RPMI7951 (cell line): ENCODE results near the gene AKAP1. TPM values are rescaled to one million over a fixed set of nuclear protein-coding genes. Genes with fewer than 3 reads are reported as not detected.

Source experiments
- DNase-seq: peaks from one replicate; pipeline ENCODE4 v3.0.0-alpha.2; 2012; ENCODE audit warnings: low read depth
- total RNA-seq: library from RNA; depleted of rRNA; stranded (reverse); fragments of >200 nt; shearing (Covaris generic); gene quantifications from 2 replicates; pipeline ENCODE4 v1.2.3, GENCODE V29; 2014; rRNA removed

Gene AKAP1
- total RNA-seq, 1 experiment from 2014 or later: 8.3 TPM

DNA sequence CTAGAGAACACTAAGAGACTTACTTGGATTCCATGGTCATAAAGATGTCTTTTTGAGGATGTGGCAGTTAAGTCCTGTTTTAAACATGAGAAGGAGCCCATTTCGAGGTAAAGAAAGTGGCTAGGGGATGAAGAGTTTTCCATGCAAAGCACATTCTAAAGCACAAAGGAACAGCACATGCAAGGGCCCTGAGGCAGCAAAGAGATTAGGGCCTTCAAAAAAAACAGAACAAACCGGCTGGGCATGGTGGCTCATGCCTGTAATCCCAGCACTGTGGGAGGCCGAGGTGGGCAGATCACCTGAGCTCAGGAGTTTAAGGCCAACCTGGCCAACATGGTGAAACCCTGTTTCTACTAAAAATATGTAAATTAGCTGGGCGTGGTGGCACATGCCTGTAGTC, 79.8 kb downstream of the AKAP1 start:
- no peak for DNase-seq

DNA sequence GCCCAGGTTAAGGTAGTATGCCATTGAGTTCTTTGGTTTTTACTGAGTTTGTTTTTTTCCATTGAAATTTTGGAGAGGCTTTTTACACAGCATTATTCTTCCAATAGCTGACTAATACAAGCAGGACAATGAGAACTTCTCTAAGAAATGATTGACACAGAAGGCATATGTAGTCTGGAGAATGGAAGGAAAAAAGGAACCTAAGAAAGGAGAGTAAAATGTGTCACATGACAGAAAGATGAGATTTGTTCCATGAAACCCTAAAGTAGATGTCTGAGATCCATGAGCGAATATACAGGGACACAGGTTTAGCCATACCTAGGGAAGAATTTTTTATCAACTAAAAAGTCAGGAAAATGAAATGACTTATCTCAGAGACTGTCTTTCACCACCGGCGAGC, 80.7 kb downstream of the AKAP1 start:
- no peak for DNase-seq

GRCh38 chr17:57166803-57167202, 81.8 kb downstream of the AKAP1 start:
- DNase-seq: no peak

DNA sequence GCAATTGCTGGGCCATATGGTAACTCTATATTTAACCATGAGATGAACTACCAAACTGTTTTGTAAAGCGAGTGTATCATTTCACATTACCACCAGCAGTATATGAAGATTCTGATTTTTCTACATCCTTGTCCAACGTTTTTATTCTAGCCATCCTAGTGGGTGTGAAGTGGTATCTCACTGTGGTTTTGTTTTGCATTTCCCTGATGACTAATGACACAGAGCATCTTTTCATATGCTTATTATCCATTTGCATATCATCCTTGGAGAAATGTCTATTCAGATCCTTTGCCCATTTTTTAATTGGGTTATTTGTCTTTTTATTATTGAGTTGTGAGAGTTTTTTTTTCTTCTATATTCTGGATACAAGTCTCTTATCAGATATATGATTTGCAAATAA, 83.6 kb downstream of the AKAP1 start:
- no peak for DNase-seq

DNA sequence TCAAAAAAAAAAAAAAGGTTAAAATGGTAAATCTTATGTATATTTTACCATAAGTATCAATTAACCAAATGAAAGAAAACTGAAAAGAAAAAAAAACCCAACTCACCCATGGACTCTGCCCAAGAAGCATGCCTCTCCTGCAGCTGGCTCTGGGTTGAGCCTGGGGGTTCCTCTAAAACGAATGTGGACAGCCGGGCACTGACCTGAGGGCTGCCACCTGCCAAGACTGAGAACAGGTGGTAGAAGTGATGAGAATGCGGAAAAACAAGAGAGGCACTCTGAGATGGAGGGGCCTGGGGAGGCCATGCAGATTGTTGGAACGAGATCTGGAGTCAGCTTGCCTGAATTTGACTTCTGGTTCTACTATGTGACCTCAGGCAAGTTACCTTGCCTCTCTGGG, 85.8 kb downstream of the AKAP1 start:
- no peak for DNase-seq

Other genes with a start within 250 kb of the AKAP1 start
- gene TRIM25, start 171.2 kb upstream of the AKAP1 start, total RNA-seq: 6.2 TPM in 2 replicates
- gene COIL, start 124.2 kb upstream of the AKAP1 start, total RNA-seq: 13.2 and 15.2 TPM in 2 replicates
- 50.3 and 84.1 TPM in 2 replicates for gene SCPEP1, start 107.1 kb upstream of the AKAP1 start, total RNA-seq
- 29.4 and 30.4 TPM in 2 replicates for gene MSI2, start 171.3 kb downstream of the AKAP1 start, total RNA-seq